Vagina (tissue), 2 donors: ENCODE data around the gene AZIN2. TPM values are rescaled to one million over a fixed set of nuclear protein-coding genes. Genes with fewer than 3 reads are reported as not detected.

Experiments
- DNase-seq, 2 donors: peaks; one replicate each; pipeline ENCODE4 v3.0.0-alpha.2; 2017; ENCODE audit errors: extremely low spot score in 2 of 2
- H3K27ac ChIP-seq: fragments of 200-600 bp; sonication (generic); one replicate; pipeline ENCODE4 v1.5.1; 2019
- H3K27me3 ChIP-seq: fragments of 200-600 bp; sonication (generic); one replicate; pipeline ENCODE4 v1.5.1; 2019
- H3K36me3 ChIP-seq, 2 donors: fragments of 200-600 bp; sonication (generic); one replicate each; pipeline ENCODE4 v1.5.1; 2017 to 2019
- H3K4me1 ChIP-seq: fragments of 200-600 bp; sonication (generic); one replicate; pipeline ENCODE4 v1.5.1; 2019
- H3K4me3 ChIP-seq, 2 donors: fragments of 200-600 bp; sonication (generic); 1 replicate in 1 of 2; 2 replicates in 1 of 2; pipeline ENCODE4 v1.5.1; 2016 to 2019
- H3K9me3 ChIP-seq: fragments of 200-600 bp; sonication (generic); one replicate; pipeline ENCODE4 v1.5.1; 2019
- CTCF ChIP-seq, 3 experiments: fragments of 450-650 bp in 2 of 3; fragments of 200-600 bp in 1 of 3; sonication (generic) in 1 of 3; IDR thresholded peaks; one replicate each; pipeline ENCODE4 v1.5.1; 2017 to 2019; ENCODE audit warnings: antibody characterized with exemption in 3 of 3, mild to moderate bottlenecking in 2 of 3, moderate library complexity in 2 of 3
- POLR2A ChIP-seq, 2 donors: fragments of 450-650 bp; IDR thresholded peaks; one replicate each; pipeline ENCODE4 v1.6.1; 2017; ENCODE audit warnings: antibody characterized with exemption in 2 of 2, mild to moderate bottlenecking in 2 of 2, moderate library complexity in 2 of 2
- POLR2AphosphoS5 ChIP-seq, 2 donors: sonication (generic); formaldehyde crosslinking; IDR thresholded peaks; one replicate each; pipeline ENCODE4 v1.9.0; 2017; ENCODE audit warnings: antibody characterized with exemption in 2 of 2, mild to moderate bottlenecking in 2 of 2, low read depth in 1 of 2; ENCODE audit not compliant: insufficient read depth in 1 of 2
- intact Hi-C: fragments of 100-400 bp; cut with DNase I; formaldehyde crosslinking; loops from one replicate; pipeline ENCODE4 v1.15.1; 2023
- total RNA-seq: library from RNA; depleted of rRNA; stranded (reverse); fragments of >200 nt; gene quantifications from one replicate; pipeline ENCODE4 v1.2.3, GENCODE V29; 2016

AZIN2 gene
- total RNA-seq, 1 donor from 2014 or later = 7.9 TPM

- Histone ChIP-seq H3K9me3 (no peaks in the 10 kb centered on the region), H3K27me3 (no peaks in the 10 kb centered on the region), H3K27ac (no peak overlapping the region), H3K4me1 (no peaks in the 10 kb centered on the region), H3K4me3 (no peak overlapping the region), H3K36me3 (peaks cover 0 to 5% of the 10 kb centered on the region in 2 donors)
- no peak for DNase-seq
- TF ChIP-seq CTCF (IDR thresholded peaks at IDR 0.05) (no peak), POLR2AphosphoS5 (IDR thresholded peaks at IDR 0.05; ENCODE audit: insufficient read depth in 1 of 2, low read depth in 1 of 2) (no peak), POLR2A (IDR thresholded peaks at IDR 0.05) (no peak)
- intact Hi-C loops = no loop called here
Observed at GRCh38 chr1:33169290-33170055, 88.5 kb downstream of the AZIN2 start.

Other genes with a start within 250 kb of the AZIN2 start
- gene FNDC5, start 210.2 kb upstream of the AZIN2 start, total RNA-seq = 4.7 TPM
- gene HPCA, start 194.7 kb upstream of the AZIN2 start, total RNA-seq = not detected
- 36.1 TPM for gene TMEM54, start 179.8 kb upstream of the AZIN2 start, total RNA-seq
- gene RNF19B, start 116.3 kb upstream of the AZIN2 start, total RNA-seq = 24.6 TPM
- 118 TPM for gene AK2, start 44.3 kb upstream of the AZIN2 start, total RNA-seq
- 8.8 TPM for gene TRIM62, start 100.9 kb downstream of the AZIN2 start, total RNA-seq
- gene ZNF362, start 175.3 kb downstream of the AZIN2 start, total RNA-seq = 24.6 TPM
- not detected for gene A3GALT2, start 239.9 kb downstream of the AZIN2 start, total RNA-seq